Astrocyte (in vitro differentiated cells and primary cell): ENCODE results near the gene SRGAP1.

Source experiments
- EZH2 ChIP-seq: IDR thresholded peaks from 2 replicates; pipeline ENCODE4 v1.6.1; 2012; ENCODE audit warnings: mild to moderate bottlenecking, low read length, inconsistent platforms; ENCODE audit not compliant: insufficient read depth
- TF ChIP-seq, protein P1 (sequence below): IDR thresholded peaks from 2 replicates; pipeline ENCODE4 v1.5.1; 2011; ENCODE audit warnings: low read depth, mild to moderate bottlenecking, inconsistent platforms, low read length, moderate library complexity; ENCODE audit not compliant: insufficient read depth

DNA sequence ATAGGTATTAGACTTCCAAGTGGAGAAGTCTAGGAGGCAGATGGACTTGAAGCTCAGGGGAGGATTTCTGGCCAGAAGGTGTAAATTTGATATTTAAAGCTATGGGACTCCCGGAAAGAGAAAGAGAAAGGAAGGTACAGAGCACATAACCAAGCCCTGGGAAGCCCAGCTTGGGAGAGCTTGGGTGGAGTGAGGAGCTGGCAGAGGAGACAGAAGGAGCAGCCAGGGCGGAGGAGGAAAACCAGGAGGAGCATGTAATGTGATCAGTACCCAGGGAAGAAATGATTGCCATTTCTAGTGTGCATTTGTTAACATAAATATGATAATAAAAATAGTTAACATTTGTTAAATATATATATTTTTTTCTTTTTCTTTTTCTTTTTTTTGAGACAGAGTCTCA, 310.2 kb downstream of the SRGAP1 start:
- TF ChIP-seq, protein P1, sequence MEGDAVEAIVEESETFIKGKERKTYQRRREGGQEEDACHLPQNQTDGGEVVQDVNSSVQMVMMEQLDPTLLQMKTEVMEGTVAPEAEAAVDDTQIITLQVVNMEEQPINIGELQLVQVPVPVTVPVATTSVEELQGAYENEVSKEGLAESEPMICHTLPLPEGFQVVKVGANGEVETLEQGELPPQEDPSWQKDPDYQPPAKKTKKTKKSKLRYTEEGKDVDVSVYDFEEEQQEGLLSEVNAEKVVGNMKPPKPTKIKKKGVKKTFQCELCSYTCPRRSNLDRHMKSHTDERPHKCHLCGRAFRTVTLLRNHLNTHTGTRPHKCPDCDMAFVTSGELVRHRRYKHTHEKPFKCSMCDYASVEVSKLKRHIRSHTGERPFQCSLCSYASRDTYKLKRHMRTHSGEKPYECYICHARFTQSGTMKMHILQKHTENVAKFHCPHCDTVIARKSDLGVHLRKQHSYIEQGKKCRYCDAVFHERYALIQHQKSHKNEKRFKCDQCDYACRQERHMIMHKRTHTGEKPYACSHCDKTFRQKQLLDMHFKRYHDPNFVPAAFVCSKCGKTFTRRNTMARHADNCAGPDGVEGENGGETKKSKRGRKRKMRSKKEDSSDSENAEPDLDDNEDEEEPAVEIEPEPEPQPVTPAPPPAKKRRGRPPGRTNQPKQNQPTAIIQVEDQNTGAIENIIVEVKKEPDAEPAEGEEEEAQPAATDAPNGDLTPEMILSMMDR, result no peak
- TF ChIP-seq EZH2, result no peak
